HEK293 (cell line): Measurements from ENCODE around the gene RPL22.

ENCODE experiments used
- ELK4 ChIP-seq: IDR thresholded peaks from 2 replicates; pipeline ENCODE4 v1.6.1; 2011; ENCODE audit warnings: mild to moderate bottlenecking, low read depth, low read length, borderline replicate concordance
- OSR2 ChIP-seq: fragments of 450-650 bp; formaldehyde crosslinking; IDR thresholded peaks from 2 replicates; pipeline ENCODE4 v1.5.1; 2016; ENCODE audit warnings: missing biosample characterization, missing genetic modification characterization
- REST ChIP-seq: fragments of 450-650 bp; formaldehyde crosslinking; IDR thresholded peaks from 2 replicates; pipeline ENCODE4 v1.5.1; 2016; ENCODE audit warnings: missing biosample characterization, missing genetic modification characterization
- SP3 ChIP-seq: fragments of 450-650 bp; formaldehyde crosslinking; IDR thresholded peaks from 2 replicates; pipeline ENCODE4 v1.5.1; 2016; ENCODE audit warnings: missing biosample characterization, missing genetic modification characterization
- YY2 ChIP-seq: fragments of 450-650 bp; formaldehyde crosslinking; IDR thresholded peaks from 2 replicates; pipeline ENCODE4 v1.5.1; 2016; ENCODE audit warnings: missing biosample characterization, missing genetic modification characterization
- ZBTB11 ChIP-seq: fragments of 450-650 bp; formaldehyde crosslinking; conservative IDR thresholded peaks from 2 replicates; pipeline ENCODE4 v1.5.1; 2016; ENCODE audit warnings: low read depth, missing biosample characterization, missing genetic modification characterization
- ZNF112 ChIP-seq: fragments of 450-650 bp; formaldehyde crosslinking; IDR thresholded peaks from 2 replicates; pipeline ENCODE4 v1.5.0; 2017; ENCODE audit warnings: missing biosample characterization, missing genetic modification characterization
- ZNF175 ChIP-seq: fragments of 450-650 bp; formaldehyde crosslinking; IDR thresholded peaks from 2 replicates; pipeline ENCODE4 v1.5.1; 2016; ENCODE audit warnings: missing biosample characterization, missing genetic modification characterization
- ZNF18 ChIP-seq: fragments of 450-650 bp; formaldehyde crosslinking; IDR thresholded peaks from 2 replicates; pipeline ENCODE4 v1.5.1; 2016; ENCODE audit warnings: missing biosample characterization, missing genetic modification characterization
- ZNF184 ChIP-seq: fragments of 450-650 bp; IDR thresholded peaks from 2 replicates; pipeline ENCODE4 v1.5.1; 2018; ENCODE audit warnings: missing biosample characterization, mild to moderate bottlenecking, missing genetic modification characterization
- ZNF214 ChIP-seq: fragments of 450-650 bp; formaldehyde crosslinking; IDR thresholded peaks from 2 replicates; pipeline ENCODE4 v1.5.1; 2017; ENCODE audit warnings: missing biosample characterization, mild to moderate bottlenecking, missing genetic modification characterization, borderline replicate concordance
- ZNF335 ChIP-seq: fragments of 450-650 bp; formaldehyde crosslinking; conservative IDR thresholded peaks from 2 replicates; pipeline ENCODE4 v1.5.1; 2016; ENCODE audit warnings: missing biosample characterization, missing genetic modification characterization
- ZNF391 ChIP-seq: fragments of 450-650 bp; formaldehyde crosslinking; IDR thresholded peaks from 2 replicates; pipeline ENCODE4 v1.5.1; 2016; ENCODE audit warnings: low read depth, missing biosample characterization, missing genetic modification characterization, borderline replicate concordance
- ZNF426 ChIP-seq: fragments of 450-650 bp; formaldehyde crosslinking; IDR thresholded peaks from 2 replicates; pipeline ENCODE4 v1.5.1; 2017; ENCODE audit warnings: missing biosample characterization, missing genetic modification characterization, mild to moderate bottlenecking, inconsistent platforms, moderate library complexity
- ZNF518A ChIP-seq: fragments of 450-650 bp; formaldehyde crosslinking; conservative IDR thresholded peaks from 2 replicates; pipeline ENCODE4 v1.5.1; 2016; ENCODE audit warnings: low read depth, missing biosample characterization, missing genetic modification characterization
- ZNF529 ChIP-seq: fragments of 450-650 bp; formaldehyde crosslinking; IDR thresholded peaks from 2 replicates; pipeline ENCODE4 v1.5.1; 2017; ENCODE audit warnings: missing genetic modification characterization, missing biosample characterization; ENCODE audit not compliant: insufficient replicate concordance
- ZNF549 ChIP-seq: fragments of 450-650 bp; IDR thresholded peaks from 2 replicates; pipeline ENCODE4 v1.5.1; 2018; ENCODE audit warnings: missing biosample characterization, missing genetic modification characterization, mild to moderate bottlenecking, inconsistent platforms, moderate library complexity
- ZNF558 ChIP-seq: fragments of 450-650 bp; formaldehyde crosslinking; IDR thresholded peaks from 2 replicates; pipeline ENCODE4 v1.5.1; 2016; ENCODE audit warnings: missing biosample characterization, missing genetic modification characterization
- ZNF561 ChIP-seq: fragments of 450-650 bp; IDR thresholded peaks from 2 replicates; pipeline ENCODE4 v1.5.1; 2018; ENCODE audit warnings: missing biosample characterization, missing genetic modification characterization, borderline replicate concordance
- ZNF600 ChIP-seq: fragments of 450-650 bp; formaldehyde crosslinking; IDR thresholded peaks from 2 replicates; pipeline ENCODE4 v1.5.1; 2016; ENCODE audit warnings: missing biosample characterization, missing genetic modification characterization
- ZNF610 ChIP-seq: fragments of 450-650 bp; formaldehyde crosslinking; IDR thresholded peaks from 2 replicates; pipeline ENCODE4 v1.5.1; 2016; ENCODE audit warnings: missing biosample characterization, missing genetic modification characterization, borderline replicate concordance
- ZNF629 ChIP-seq: fragments of 450-650 bp; formaldehyde crosslinking; IDR thresholded peaks from 2 replicates; pipeline ENCODE4 v1.5.1; 2017; ENCODE audit warnings: missing biosample characterization, missing genetic modification characterization
- ZNF660 ChIP-seq: fragments of 450-650 bp; IDR thresholded peaks from 2 replicates; pipeline ENCODE4 v1.5.1; 2018; ENCODE audit warnings: missing biosample characterization, mild to moderate bottlenecking, missing genetic modification characterization
- ZSCAN23 ChIP-seq: fragments of 450-650 bp; formaldehyde crosslinking; IDR thresholded peaks from 2 replicates; pipeline ENCODE4 v1.5.1; 2016; ENCODE audit warnings: missing biosample characterization, missing genetic modification characterization

Gene RPL22

GRCh38 chr1:6205849-6206519, 6.6 kb upstream of the RPL22 start, which contains the start of gene RNF207 (continued):
- no peak for TF ChIP-seq ZSCAN23 (tag by site-specific recombination)
- TF ChIP-seq ZNF518A (tag by site-specific recombination), result no peak
- peak; percentile 62 for TF ChIP-seq SP3 (tag by site-specific recombination)
- 0 out of 2 replicates have a peak, but pooled peaks have one; percentile 15 for TF ChIP-seq ZNF391 (tag by site-specific recombination)
- TF ChIP-seq ZNF112 (tag by site-specific recombination), result no peak
- TF ChIP-seq ZNF549 (tag by site-specific recombination), result no peak
- TF ChIP-seq ZNF335 (tag by site-specific recombination), result peak; percentile 87
- no peak for TF ChIP-seq ZNF18 (tag by site-specific recombination)
- TF ChIP-seq ZNF184, result no peak
- TF ChIP-seq ZNF558, result no peak
- TF ChIP-seq ZBTB11 (tag by site-specific recombination), result no peak; the same call in none of the 2 replicates
- TF ChIP-seq ZNF610 (tag by site-specific recombination), result peak; percentile 45; the same call in 1 of the 2 replicates
- no peak for TF ChIP-seq ZNF175
- TF ChIP-seq OSR2, result peak; percentile 55; the same call in 1 of the 2 replicates
- TF ChIP-seq ELK4, result no peak
- no peak for TF ChIP-seq ZNF529 (tag by site-specific recombination)
- no peak for TF ChIP-seq ZNF660 (tag by site-specific recombination)
- TF ChIP-seq ZNF600, result no peak; the same call in 1 of the 2 replicates
- no peak for TF ChIP-seq ZNF214 (tag by site-specific recombination)
- TF ChIP-seq ZNF561 (tag by site-specific recombination), result 0 out of 2 replicates have a peak, but pooled peaks have one; percentile 66
- TF ChIP-seq ZNF629 (tag by site-specific recombination), result no peak
- TF ChIP-seq REST (tag by site-specific recombination), result 0 out of 2 replicates have a peak, but pooled peaks have one; percentile 56
- no peak for TF ChIP-seq ZNF426 (tag by site-specific recombination)
- TF ChIP-seq YY2 (tag by site-specific recombination), result no peak
